Right ventricle myocardium superior (tissue), 1 donor: ENCODE data around the gene LUM. TPM values are rescaled to one million over a fixed set of nuclear protein-coding genes. Genes with fewer than 3 reads are reported as not detected.

Experiments used
- ATAC-seq: fragments of 200-7000 bp; cut with Tn5 transposase; one replicate; pipeline ENCODE4 v1.9.1; 2020; ENCODE audit warnings: mild to moderate bottlenecking; ENCODE audit not compliant: poor library complexity
- DNase-seq: peaks from one replicate; pipeline ENCODE4 v3.0.0-alpha.2; 2020
- intact Hi-C: fragments of 100-400 bp; cut with DNase I; formaldehyde crosslinking; loops from one replicate; pipeline ENCODE4 v1.11.2; 2022
- total RNA-seq: library from RNA; stranded (reverse); fragmentation: NEBNext Ultra II Directional; extraction: Animal tissue kit (Norgen Biotek cat#: 25700); gene quantifications from one replicate; pipeline ENCODE4 v1.2.1, GENCODE V29; 2021
- donor health status: DM: no; HTN: yes; CAD: no; lungs with severe emphysema.

LUM gene
- total RNA-seq, 1 donor from 2014 or later = 34.6 TPM

DNA sequence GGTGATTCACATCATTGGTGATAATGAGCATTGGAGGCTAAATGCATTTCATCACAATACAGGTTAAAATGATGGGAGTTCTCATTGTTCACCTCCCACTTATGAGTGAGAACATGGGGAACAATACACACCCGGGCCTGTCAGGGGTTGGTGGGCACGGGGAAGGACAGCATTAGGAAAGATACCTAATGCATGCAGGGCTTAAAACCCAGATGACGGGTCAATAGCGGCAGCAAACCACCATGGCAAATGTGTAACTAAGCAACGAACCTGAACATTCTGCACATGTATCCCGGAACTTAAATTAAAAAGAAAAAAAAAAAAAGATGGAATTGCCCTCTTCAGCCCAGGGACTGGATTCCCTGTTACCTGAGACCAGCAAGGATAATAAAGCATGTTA is 2.3 kb upstream of the LUM start:
- no peak for DNase-seq
- ATAC-seq = no peak
- intact Hi-C loops = no loop called here

DNA sequence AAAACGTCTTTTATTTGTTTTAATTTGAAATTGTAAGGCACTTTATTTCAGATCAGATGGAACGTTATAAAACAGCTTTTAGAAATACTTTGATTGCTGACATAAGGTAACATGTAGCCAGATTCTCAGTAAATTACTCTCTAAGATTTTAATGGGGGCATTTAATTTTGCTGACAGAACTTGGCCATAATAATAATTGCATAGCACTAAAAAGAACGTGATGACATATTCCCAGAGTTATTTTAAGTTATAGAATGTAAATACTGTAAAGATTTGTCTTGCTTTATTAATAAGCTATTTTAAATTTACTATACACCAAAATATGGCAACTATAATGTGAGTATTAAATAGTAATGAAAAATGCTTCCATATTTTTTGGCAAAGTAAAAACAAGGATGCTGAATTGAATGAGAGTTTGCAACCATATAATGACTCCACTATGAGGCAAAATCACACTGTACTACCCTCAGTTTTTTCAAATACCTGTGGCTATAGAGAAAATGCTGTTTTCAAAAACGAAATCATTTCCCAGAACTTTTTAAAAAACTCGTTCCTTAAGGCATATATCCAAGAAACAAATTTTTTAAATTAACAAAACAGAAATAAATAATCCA is 876 bp downstream of the LUM start:
- DNase-seq (no peak), ATAC-seq (no peak)
- intact Hi-C loops = no loop called here

DNA sequence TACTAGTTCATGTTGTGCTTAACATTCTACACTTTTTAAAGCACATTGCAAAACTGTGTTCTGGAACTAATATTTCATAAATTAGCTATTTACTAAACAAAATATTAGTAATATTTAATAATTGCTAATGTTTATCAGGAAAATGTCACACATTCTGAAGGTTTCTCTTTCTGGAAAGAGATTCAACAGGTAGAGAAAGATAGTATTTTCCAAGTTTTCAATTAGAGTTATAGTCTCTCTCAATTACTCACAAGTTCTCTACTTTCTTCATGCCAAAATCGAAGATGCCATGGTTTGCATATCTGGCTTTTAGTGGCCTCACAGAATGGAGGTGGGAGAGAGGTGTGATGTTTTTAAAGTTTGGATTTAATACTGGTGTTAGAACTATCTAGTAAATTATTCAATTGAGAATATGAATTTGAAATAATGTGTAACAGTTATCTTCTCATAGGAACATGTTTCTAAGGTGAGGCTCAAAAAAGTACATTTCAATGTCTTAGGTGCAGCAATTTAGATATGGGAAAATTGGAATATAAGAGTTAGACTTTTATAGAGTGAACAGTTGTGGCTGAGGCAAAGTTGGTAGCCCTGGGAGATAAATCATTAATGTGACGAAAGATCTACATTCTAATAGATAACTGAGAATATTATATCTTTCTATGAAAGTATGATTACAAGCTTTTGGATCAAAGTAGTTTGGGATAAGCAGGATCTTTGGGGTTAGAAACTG is 1.5 kb downstream of the LUM start:
- DNase-seq = no peak
- no peak for ATAC-seq
- intact Hi-C loops = loop anchor here (5.0 kb wide), 1 partner anchor 132 kb away; no protein-coding TSS in a partner anchor

DNA sequence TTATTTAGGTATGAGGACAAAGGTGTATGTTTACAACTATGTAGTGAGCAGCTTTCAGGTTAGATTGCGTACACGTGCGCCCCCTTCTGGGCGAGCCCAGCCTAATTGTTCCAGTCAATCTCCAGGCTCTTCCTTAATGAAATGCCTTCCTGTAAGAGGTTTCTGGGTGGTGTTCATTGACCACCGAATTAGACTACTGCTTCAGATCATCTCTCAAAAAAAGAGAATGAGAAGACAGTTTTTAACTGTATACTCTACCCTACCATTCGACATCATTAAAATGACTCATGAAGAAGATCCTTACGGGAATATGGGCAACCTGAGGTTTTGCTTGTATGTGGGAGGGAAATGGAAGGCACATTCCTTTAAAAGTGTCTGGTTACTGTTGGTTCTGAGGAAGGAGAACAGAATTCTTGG is 2.1 kb downstream of the LUM start:
- peak; percentile 82 for ATAC-seq
- peak; percentile 87 for DNase-seq
- intact Hi-C loops = loop anchor here (5.0 kb wide), 1 partner anchor 132 kb away; no protein-coding TSS in a partner anchor

DNA sequence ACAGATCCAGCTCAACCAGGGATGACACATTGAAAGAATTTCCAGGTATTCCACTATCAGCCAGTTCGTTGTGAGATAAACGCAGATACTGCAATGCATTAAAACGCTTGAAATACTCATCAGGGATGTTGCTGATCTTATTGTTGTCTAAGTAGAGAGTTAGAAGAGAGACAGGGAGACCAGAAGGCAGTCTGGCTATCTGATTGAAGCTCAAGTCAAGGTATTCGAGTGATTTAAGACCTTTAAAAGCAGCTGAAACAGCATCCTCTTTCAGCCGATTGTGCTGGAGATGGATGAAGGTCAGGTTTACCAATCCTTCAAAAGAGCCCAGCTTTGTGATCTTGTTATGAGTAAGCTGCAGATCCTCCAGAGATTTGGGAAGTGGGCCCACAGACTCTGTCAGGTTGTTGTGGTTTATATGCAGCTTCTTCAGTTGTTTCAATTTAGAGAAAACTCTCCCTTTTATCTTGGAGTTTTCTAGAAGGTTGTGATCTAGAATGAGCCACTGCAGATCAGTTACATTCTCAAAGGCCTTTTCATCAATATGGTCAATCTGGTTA is 3.0 kb downstream of the LUM start:
- ATAC-seq = no peak
- no peak for DNase-seq
- intact Hi-C loops = loop anchor here (5.0 kb wide), 1 partner anchor 131 kb away; no protein-coding TSS in a partner anchor

DNA sequence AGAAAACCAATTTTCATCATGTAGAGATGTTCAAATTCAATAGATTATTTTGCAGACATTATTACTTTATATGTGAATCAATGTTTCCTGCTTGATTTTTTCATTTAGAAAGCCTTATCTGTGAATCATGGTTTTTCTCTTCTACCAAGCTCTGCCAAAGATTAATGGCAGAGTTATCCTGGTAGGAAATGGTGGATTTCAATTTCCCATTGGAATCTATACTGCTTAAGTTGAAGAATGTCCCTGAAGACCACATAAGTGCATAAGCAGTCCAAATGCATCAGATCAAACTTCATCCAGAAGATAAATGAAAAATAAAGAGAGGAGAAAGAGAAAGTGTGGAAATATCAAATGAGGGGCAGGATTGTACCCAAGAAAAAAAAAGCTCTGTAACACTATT is 5.0 kb downstream of the LUM start:
- DNase-seq (no peak), ATAC-seq (no peak)
- intact Hi-C loops = loop anchor here (5.0 kb wide), 1 partner anchor 129 kb away; no protein-coding TSS in a partner anchor

DNA sequence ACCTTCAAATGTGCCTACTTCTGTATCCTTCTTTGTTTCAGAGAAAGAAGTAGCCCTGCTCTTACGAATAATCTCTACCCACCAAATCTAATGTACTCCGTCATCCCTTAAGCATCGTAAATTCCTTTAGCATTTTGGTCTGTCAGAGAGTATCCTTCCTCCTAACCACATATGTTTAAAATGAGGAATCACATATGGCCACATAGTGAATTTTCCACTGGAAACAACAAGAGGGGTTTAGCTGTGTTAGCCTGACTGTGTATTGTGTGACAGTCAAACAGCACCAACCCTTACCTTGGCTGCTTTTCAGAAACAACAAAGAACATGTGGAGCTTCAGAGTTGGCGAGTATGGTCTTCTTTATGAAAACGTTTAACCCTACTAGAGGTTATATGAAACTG is 5.5 kb downstream of the LUM start:
- intact Hi-C loops = loop anchor here (5.0 kb wide), 1 partner anchor 129 kb away; no protein-coding TSS in a partner anchor
- no peak for DNase-seq
- no peak for ATAC-seq

DNA sequence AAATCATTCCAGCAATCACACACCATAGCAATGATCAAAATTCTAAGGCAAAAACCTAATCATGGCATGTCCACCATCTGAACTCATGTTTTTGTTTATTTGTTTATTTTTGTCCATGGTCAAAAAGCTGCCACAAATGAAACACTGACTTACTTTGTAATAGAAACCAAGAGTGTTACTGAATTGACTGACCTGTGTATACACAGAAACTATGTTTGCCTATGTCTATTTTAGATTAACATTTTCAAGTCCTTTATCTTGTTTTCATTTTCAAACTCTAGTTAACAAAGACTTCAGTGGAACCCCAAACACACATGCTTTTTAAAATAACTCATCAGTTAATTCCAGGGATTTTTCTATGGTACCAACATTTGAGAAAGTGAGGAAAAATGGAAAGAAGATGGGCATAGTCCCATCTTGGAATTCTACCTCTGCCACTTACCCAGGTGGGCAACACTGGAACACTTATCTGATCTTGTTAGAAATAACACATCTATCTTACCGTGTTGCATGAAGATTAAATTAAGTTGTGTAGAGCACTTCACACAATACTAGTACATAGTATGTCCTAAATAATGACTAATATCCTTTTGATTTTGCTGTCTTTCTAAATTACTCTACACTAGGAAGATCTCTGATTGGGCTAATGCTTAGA is 6.4 kb downstream of the LUM start:
- no peak for DNase-seq
- intact Hi-C loops = loop anchor here (5.0 kb wide), 1 partner anchor 128 kb away; no protein-coding TSS in a partner anchor
- no peak for ATAC-seq

DNA sequence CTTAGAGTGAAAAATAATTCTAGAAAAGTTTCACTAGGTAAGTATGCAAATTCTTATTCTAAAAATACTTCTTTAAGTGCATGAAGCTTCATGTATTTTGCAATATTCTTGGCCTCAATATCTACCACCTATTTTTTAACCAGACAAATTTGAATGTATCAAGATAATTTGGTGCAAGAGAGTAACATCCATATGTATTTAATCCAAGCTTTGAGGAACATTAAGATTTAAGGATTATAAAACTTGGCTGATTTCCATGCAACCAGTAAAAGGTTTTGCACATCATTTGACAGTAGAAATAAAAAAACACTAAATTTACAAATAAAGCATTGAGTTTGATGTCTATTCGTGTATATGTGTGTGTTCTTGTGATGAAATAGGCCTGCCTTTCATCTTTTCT is 7.7 kb downstream of the LUM start:
- no peak for ATAC-seq
- intact Hi-C loops = no loop called here
- DNase-seq = no peak

DNA sequence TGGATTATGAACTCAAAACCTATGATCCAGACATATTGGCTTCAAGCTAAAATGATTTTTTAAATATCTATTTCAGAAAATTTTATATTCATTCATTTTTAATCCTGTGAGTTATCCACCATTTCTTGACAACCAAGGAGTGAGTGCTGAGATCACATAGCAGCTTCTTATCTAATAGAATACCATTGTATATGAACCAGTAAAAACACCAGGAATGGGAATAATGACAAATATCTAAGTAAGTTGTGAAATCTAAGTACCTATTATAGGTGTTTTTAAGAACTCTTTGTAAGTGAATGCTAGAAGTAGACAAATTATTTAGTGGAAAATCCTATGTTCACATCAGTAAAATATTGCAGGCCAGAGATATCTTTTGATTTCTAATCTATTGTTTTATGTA is 8.2 kb downstream of the LUM start:
- intact Hi-C loops = no loop called here
- DNase-seq (no peak), ATAC-seq (no peak)

DNA sequence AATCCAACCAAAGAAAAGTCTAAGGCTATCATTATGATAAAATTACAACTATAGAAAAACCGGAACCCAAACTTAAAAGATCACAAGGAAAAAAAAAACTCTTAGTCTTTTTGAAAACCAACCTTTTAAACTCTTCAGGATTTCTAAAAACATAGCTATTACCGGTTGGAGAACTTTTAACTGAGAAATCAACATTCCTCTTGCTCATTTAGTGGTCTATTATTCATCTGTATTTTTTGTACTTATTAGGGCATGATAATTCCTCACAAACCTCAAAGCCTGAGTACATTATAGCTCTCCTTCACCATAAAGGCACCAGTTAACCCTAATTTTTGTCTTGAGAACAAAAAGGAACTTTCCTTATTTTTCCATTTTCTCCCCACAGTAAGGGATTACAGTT is 10.4 kb downstream of the LUM start:
- no peak for ATAC-seq
- intact Hi-C loops = no loop called here
- no peak for DNase-seq

DNA sequence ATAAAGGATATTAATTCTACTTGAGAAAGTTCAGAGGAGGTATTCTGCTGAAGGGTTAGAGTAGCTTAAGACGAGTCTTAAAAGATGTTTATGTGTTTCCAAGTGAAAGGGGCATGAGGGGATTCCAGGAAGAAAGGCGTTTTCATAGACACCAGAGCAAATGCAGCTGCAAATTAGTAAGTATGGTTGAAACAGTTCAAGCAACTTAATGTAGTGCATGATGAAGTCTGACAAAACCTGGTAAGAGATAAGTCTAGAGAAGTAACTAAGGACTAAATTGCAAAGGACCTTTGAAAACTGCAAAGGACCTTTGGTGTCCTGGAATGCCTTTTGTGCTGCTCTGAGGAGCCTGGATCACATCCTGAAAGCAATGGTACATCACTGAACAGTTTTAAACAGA is 11.5 kb downstream of the LUM start:
- no peak for DNase-seq
- no peak for ATAC-seq
- intact Hi-C loops = no loop called here

DNA sequence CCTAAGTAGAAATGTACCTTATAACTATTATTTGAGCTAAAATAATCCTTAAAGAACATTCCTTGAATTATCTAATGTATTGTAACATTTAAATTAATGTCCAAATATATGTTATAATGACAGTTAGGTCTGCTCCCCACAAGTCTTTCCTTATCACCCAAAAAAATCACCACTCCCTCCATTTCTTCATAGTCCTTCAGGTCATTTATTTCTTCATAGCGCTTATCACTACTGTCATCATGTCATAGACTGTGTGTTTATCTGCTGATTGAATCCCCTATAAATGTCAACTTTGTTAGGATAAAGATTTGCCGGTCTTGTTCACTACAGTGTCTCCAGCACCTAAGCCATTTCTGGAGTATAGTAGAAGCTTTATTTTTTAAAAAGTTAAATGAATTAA is 12.0 kb downstream of the LUM start:
- no peak for DNase-seq
- intact Hi-C loops = no loop called here
- no peak for ATAC-seq

DNA sequence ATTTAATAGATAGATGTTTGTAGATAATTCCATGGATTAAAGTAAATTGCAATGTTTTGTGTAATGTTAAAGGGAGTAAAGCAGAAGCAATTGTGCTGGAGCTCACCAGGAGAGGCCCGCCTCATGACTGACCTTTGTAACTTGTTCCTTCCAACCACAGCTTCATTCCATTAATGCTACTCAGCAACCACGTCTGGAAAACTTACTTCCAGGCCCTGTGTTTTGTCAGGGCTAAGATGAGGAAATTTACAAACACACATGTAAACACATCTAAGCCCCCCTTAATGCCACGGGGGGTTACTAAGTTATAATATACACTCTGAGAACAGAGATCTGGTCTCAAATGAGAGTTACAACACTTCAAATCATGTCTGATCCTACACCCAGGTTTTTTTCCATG is 12.4 kb downstream of the LUM start:
- DNase-seq = no peak
- peak; percentile 46 for ATAC-seq
- intact Hi-C loops = no loop called here

DNA sequence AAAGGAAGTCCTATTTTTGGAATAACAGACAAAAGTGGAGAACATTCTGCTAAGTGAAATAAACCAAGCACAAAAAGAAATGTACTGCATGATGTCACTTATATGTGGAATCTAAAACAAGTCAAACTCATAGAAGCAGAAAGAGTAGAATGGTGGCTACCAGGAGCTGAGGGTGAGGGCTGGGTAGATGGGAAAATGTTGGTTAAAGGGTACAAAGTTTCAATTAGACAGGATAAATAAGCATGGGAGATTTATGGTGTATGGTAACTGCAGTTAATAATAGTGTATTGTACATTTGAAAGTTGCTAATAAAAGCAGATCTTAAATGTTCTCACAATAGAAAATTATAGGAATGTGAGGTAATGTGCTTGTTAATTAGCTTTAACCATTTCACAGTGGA is 12.8 kb downstream of the LUM start:
- intact Hi-C loops = no loop called here
- ATAC-seq = no peak
- no peak for DNase-seq

DNA sequence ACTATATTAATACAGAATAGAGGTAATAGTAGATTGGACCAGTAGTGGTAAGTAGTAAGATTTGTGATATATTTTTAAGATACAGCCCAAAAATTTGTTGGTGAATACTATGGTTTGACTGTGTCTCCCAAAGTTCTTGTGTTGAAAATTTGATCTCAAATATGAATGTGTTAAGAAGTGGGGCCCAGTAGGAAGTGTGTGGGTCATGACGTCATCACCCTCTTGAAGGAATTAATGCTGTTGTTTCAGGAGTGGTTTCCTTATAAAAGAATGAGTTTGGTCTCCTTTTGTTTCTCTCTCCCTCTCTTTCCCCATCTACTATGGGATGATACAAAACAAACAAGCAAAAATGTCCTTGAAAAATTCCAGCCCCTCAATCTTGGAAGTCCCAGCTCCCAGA is 16.3 kb downstream of the LUM start:
- intact Hi-C loops = no loop called here
- ATAC-seq = no peak
- DNase-seq = no peak

DNA sequence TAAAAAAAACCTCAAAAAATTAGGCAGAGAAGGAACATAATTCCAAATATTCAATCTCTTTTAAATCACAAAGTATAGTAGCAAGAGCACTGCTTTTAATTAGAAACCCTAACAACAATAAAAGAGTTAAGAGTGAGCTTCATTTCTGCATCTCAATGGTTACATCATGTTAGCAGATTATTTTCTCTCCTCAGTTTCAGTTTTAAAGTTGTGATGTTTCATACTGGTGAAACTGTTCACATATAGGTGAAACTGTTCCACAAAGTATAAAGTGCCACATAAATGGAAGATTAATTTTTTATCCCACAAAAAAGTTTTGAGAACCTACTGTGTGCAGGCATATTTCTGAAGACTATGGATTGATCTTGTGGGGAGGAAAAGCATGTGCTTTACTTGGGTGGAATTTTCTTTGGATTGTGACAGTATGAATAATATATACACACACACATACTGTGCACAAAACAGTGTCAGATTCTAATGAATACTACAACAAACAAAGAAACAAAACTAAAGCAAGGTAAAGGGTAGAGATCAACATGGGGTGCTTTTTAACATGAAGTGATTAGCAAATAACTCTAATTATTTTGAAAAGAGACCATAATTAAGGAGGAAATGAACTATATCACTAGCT is 17.1 kb downstream of the LUM start:
- no peak for ATAC-seq
- intact Hi-C loops = no loop called here
- DNase-seq = no peak

DNA sequence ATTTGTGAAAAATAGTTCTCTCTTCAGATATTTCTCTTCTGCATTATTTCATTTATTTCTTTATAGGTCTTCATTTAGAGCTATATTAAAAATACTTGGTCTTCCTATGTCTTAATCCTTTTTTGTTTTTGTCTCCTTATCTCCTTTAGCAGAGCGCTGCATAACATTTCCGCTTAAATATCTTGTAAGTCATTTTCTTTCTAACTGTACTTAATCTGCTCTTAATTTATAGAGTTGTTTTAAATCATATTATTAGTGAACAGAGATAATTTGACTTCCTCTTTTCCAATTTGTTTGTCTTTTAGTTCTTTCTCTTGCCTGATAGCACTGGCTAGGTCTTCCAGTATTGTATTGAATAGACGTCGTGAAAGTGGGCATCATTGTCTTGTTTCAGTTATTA is 18.0 kb downstream of the LUM start:
- no peak for ATAC-seq
- DNase-seq = no peak
- intact Hi-C loops = no loop called here
